ENCODE data around the gene BRD7.

BRD7 gene

DNA sequence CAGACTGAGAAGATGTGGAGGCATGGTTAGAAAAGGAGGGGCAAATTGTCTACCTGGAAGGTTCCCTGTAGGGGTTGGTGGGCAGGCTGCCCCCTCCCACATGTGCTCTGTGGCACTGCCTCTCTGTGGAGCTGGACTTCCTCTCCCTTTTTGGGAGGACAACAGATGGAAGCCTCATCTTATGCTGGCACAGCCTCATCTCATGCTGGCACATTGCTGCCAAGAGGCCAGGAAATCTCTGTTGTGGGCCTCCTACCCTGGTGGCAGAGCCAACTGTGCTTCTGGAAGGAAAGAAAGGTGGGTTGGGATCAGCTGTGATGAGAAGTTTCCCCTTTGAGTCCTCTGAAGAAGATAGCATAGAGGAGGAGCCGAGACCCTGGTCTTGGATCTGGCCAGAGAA, 19.7 kb upstream of the BRD7 start:
- DNase-seq, result no peak

DNA sequence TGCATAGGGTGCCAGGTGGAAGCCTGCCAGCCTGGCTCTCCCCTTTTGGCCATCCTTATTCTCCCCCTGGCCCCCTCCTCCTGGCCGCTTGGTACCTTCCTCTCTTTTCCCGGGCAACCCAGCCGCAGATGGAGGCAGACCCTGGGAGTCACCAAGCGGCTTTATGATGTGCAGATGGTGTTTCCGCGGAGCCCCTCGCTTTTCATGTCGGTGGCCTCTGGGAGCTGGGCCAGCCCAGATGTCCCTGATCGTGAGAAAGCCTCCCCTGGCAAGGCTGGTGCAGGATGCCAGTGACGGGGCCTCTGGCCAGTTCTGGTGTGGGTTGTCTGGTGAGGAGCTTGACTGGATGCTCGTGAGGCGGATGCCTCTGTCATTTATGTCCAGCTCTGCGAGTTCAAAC, 18.0 kb upstream of the BRD7 start:
- no peak for DNase-seq

DNA sequence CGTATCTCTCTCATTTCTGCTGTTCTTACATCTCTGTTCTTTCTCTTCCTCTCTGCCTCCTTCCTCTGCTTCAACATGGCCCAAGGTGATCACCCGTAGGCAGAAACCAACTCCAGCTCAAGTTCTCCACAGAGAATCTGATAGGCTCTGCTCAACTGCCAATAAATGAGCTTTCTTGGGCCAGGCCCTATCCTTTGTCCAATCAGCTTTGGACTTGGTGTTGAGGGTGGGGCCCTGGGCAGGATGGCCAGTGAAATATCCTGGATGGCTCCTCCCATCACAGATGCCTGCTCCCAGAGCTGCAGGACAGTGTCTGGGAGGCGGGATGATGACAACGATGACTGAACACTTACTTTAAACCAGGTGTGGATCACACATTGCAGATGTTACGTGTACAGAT, 17.4 kb upstream of the BRD7 start:
- no peak for DNase-seq

DNA sequence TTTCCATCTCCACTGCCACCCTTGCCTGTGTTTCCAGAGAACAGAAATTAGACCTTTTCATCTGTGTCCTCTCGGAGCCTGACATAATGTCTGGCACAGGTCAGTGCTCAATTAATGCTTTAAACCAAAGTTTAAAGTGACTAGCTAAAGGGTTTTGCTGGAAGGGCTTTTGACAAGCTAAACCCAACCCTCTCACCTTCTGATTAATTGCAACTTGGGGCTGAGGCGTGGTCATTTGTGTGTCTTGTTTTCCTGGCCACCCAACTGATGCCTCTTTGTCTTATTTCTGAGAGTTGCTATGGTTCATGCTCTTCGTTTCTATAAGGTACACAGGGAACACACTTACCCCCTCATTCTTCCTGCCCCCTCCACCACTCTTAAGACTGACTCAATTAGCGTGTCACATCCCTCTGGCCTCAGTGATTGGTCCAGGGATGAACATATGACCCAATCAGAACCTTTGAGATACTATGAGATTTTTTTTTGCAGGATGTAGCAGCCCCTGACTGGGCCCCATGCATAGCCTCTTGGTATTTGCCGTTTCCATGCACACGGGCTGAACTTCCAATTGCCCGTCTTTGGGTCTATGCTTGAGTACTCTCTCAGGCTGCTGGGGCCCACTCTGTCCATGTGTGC, 15.8 kb upstream of the BRD7 start:
- DNase-seq, result no peak

DNA sequence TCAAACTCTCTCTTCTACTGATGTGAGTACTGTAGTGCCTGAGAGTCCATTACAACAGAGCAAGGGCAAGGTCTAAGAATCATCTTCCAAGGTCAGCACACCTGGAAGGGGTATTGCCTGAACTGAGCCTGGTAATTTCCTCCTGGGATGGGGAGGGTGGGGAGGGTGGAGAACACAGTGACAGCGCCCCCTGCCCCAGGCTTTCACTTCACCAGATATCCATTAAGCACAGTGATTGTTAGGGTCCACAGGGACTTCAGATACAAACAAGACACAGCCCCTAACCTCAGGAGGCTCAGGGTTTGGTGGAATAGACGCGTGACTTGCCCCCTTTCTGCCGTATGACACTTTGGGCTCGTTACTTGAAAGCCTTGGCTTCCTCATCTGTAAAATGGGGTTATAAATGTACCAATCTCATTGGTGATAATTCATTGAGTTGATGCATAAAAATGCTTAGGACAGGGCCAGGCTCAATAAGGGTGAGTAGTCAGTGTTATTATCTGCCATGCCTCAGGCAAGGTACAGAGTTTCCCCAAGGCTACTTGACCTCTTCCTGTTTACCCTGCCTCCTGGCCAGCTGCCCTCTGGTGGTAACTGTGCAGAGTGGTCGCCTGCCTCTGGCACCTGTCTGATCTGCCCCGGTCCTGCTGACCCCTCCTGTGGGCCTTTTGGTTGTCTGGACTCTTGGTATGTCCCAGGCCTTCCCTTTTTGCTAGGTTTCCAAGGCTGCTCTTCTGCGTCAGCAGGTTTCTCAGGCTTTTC, 13.1 kb upstream of the BRD7 start:
- DNase-seq, result no peak

DNA sequence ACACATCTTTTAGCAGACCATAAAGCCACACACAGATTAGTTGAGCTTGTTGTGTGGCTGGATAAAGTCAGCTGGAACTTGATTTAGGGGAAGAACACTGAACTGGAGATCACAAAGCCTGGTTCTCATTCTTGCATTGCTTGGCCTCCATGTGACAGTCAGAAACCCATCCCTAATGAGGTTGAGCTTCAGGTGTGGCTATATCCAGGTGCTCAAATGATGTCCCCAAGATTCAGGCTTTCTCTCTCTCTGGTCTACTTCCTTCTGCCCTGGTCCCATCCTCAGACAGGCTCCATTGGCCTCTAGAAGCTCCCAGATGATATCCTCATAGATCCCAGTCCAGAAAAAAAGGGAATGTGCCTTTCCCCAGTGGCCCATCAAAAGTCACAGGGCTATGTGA, 9.6 kb upstream of the BRD7 start:
- no peak for DNase-seq

DNA sequence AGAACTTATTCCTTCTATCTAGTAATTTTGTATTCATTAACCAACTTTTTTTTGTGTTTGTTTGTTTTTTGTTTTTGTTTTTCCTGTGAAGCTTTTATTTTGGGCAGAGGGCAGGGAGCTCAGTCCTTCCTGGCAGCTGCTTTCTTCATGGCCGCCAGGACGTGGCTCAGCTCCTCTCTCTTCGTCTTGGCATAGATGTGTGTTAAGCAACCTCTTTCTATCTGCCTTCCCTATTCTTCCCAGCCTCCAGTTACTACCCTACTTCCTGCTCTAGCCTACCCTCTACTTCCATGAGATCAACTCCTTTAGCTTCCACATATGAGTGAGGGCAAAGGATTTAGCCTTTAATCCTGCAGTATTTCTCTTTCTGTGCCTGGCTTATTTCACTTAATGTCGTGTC, 8.2 kb upstream of the BRD7 start:
- DNase-seq, result no peak

DNA sequence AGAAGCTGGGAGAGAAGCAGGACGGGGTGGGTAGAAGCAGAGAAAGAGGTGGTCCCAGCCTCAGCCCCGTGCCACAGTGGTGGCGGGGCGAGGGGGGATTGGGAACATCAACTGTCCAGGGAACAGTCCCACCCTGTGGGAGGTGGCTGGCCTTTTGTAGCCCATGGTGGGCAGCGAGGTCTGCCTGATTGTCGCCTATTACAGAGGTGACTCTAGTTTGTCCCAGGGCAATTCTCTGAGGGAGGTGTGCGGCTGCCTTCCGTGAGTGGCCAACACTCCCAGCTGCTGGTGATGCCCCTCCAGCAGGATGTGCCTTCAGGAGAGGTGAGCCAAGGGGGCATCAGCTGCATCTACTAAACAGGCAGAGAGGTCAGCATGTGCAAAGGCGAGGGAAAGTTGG, 5.0 kb upstream of the BRD7 start:
- no peak for DNase-seq

DNA sequence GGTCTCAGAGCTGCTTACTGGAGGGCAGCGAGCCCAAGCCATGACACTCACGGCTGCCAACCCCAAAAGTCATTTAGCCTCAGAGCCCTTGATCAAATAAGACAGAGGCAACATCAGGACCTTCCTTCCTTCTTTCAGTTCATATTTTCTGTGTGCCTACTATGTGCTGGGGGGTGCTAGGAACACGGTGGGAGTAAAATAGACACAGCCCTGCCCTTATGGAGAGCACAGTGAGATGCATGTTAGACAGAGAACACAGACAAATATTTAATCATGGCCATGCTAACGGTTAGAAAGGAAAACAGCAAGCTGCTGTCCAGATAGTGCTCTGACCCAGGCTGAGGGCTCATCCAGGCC, 4.5 kb upstream of the BRD7 start:
- no peak for DNase-seq

DNA sequence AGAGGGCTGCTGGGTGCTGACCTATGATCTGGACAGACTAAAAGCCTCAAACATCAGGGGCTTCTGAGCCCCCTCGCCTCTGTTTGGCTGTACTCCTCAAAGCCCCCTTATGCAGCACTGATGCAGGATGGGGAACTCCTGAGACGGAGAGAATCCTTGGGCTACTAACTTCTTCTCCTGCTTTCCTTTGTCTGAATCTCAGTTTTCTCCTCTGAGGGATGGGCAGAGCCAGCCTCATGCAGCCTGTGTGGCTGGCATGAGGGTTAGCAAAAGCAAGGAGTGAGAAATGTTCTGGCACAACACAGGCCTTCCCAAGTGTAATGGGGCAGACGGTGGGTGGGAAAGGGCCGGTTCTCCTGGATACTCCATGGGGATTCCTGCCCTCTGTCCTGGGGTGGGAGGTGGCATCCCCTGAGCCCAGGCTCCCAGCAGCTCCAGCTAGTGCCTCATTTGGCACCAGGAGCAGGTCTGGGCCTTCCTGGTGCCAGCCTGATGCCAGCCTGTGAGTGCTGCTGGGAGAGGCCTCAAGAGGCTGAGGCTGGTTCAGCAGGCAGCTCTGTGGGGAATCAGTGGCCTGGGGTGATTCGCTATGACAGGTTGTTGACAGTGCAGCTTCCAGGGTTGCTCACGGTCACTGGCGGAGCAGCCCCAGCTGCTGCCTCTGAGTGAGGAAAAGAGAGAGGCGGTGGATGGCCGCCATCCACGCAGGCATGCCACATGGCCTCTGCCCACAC, 4.0 kb upstream of the BRD7 start:
- DNase-seq, result no peak

DNA sequence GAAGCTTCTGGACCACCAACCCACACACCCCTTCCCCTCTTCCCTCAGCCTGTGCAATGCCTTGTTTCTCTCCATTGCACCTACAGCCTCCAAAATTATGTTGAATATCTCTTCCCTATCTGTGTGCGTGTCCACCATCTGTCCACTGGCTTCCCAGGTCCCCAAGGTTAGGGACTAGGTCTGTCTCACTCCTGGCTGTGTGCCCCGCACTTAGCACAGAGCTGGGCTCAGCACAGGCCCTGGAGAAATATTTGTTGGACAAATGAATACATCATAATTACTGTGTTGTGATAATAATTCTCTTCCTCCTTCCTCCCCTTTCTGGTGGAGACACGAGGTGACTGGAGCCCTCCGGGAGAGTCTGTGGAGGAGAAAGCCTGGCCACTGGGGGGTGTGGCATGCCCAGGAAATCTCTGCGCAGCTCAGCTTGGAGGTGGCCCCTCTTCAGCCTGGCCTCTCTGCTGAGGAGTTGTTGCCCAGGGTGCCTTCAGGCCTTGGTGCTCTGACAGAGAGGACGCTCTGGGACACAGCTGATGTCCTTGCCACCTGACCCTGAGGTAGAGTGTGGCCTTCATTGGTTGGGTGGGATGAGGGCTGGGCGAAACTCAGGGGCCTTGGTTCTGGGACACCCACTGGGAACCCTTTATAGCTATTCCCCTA, 3.3 kb upstream of the BRD7 start:
- no peak for DNase-seq

DNA sequence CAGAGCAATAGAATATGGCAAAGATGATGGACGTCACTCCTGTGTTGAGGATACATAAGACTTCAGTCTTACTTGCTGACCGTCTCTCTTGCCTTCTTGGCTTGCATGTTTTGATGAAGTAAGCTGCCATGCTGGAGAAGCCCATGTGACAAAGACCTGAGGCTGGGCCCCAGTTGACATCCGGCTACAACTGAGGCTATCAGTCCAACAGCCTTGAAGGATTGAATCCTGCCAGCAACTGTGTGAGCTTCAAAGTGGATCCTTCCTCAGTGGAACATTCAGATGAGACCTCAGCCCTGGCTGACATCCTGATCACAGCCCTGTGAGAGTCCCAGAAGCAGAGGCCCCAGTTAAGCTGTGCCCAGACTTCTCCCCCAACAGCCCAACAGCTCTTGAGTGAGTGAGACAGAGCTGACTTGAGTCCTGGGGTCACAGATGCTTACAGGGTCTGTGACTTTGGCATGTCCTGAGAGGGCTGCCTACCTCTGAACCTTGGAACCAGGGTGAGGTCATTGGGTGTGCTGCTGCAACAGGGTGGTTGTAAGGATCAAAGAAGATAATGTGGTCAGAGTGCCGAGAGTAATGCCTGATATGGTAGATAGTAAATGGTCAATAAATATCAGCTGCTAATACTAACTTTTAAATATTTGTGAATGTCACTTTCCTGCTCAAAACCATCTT, 2.4 kb upstream of the BRD7 start:
- DNase-seq, result no peak

DNA sequence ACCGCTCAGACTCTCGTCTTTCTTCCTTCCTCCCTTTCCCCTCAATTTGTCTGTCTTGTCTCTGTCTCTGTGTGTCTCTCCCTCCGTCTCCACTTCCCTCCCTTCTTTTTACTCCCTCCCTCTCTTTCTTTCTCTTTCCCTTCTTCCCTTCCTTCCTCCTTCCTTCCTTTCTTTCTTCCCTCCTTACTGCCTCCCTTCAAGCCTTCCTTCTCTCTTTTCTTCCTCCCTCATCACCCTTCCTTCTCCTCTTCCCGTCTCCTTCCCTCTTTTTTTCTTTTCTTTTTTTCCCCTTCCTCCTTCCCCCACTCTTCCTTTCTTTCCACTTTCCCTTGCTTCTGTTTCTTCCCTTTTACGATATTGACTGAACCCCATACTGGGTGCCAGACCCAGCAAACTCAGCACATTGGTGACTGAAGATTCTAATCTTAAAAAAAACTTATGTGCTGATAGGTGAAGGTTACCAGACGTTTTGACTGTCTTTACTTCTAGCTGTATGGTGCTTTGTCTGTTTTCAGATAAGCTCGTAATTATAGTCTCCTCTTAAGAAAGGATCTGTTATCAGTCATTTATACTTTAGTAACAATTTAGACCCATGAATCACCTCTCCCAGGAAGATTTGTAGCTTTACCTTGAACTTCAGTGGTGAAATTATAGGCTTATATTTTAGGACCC, 481 bp upstream of the BRD7 start:
- DNase-seq, result peak; percentile 9

DNA sequence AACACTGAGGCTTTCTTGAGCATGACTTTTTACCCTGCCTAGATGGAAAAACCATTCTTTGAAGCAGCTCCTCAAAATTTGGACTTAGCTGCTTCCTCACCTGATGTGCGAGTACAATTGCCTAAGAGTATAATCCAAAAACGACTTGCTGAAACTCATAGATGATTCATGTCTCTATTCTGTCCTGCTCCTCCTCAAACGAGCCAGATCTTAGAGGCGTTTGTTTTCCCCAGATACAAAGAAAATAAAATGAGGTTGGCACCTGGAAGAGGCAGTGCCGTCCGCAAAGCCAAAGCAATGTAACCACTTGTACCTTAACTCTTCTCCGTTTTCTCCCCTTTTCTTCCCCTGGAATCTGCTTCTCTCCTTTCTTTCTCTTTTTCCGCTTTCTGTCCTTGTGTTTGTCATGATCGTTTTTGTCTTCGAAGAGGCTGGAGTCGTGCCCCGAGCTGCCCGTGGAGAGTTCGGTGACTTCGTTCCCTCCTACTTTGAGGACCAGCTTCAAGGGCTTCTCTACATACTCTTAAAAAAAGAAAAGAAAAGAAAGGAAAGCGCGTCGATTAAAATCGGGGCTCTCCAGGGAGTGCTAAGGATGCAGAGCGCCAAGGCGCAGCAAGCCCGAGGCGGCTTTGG, 895 bp downstream of the BRD7 start:
- no peak for DNase-seq

DNA sequence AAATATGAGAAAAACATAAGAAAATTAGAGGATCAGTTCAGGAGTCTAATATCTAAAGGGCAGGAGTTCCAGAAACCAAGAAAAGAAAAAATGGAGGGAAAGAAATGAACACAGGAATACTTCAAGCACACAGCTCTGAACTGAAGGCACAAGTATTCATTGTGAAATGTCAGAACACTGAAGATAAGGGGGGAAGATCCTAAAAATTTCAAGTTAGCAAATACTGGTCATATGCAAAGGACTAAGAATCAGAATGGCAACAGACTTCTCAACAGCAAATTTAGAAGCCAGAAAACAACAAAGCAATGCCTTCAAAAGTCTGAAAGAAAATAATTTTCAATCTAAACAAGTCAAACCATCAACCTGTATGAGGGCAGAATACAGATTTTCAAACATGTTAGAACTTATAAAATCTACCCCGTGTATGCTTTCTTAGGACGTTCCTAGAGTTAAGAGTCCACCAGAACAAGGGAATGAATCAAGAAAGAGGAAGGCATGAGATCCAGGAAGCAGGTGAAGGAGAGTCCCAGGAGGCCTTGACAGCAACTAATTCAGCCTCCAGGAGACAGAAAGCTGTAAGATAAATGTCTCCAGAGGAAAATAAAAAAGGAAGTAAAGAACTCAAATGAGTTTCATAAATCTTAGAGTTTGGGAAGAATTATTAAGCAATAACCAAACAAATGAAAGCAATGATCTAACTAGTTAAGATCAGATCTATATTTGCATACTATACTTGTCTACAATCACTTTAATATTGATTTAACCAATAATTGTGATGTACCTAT, 2.8 kb downstream of the BRD7 start:
- DNase-seq, result no peak

DNA sequence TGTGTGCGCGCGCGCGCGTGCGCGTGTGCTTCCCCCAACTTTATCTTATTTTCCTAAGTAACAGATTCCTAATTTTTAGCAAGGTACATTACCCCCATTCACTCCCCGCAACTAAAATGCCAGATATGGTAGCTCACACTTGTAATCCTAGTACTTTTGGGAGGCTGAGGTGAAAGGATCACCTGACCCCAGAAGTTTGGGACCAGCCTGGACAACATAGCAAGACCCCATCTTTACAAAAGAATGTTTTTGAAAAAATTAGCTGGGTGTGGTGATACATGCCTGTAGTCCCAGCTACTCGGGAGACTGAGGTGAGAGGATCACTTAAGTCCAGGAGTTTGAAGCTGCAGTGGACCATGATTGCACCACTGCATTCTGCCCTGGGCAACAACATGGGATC, 5.1 kb downstream of the BRD7 start:
- no peak for DNase-seq

DNA sequence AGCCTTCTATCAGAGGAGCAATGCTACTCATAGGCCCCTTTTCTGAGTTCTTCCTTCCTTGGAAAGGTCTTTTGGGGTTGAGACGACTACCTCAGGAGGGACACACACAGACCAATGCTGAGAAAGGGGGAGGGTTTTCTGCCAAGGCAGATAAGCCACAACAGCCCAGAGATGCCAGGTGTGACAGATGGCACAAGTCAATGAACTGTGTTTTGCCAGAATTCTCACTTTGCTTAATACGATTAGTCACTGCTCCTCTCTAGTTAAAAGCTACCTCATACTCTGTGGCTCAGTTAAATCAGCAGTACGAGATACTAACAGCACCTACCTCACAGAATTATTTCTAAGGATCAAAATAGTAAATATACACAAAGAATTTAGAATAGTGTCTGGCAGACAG, 8.0 kb downstream of the BRD7 start:
- no peak for DNase-seq

DNA sequence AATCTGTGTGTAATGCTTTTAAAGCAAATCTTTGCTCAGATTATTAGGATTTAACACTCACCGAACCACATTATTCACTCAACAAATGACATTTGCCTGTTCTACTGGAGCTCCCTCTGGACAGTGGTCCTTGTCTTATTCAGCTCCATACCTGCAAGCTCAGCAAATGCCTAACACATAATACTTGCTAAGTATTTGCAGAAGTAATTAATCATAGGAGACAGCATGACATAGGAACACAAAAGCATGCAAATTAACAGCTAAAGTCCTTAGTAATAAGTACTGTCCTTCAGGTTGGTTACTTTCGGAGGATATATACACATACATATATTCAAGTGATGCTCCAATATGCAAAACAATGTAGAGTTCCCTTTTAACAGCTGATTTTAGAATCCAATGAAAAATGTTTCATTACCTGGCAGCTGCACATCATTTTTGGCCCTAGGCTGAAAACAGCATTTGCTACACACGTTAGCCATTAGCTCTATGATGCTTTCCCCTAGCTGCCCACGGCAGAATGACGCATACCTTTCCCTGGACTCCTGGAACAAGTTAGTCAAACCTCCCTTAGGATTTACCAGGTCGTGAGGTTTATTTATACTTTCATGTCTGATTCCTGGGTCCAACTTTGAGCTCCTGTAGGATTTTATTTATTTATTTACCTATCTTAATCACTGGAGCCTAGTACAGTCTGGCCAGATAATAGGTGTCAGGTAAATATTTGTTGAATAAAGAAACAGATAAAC, 8.6 kb downstream of the BRD7 start:
- no peak for DNase-seq

DNA sequence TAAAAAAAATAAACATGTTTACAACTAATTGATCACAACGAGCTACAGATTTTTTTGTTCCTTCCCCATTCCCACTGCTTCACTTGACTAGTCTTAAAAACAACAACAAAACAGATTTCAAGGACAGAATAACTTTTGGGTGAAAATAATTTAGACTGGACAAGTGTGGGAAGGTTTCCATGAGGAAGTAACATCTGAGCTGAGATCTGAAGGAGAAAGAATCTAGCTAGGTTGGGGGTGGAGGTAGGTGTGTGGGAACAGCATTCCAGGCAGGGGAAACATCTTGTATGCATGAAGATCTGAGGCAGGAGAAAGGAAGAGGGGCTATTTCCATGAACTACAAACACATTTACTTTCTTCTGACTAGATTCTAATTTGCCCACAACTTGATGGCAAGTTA, 9.2 kb downstream of the BRD7 start:
- no peak for DNase-seq

DNA sequence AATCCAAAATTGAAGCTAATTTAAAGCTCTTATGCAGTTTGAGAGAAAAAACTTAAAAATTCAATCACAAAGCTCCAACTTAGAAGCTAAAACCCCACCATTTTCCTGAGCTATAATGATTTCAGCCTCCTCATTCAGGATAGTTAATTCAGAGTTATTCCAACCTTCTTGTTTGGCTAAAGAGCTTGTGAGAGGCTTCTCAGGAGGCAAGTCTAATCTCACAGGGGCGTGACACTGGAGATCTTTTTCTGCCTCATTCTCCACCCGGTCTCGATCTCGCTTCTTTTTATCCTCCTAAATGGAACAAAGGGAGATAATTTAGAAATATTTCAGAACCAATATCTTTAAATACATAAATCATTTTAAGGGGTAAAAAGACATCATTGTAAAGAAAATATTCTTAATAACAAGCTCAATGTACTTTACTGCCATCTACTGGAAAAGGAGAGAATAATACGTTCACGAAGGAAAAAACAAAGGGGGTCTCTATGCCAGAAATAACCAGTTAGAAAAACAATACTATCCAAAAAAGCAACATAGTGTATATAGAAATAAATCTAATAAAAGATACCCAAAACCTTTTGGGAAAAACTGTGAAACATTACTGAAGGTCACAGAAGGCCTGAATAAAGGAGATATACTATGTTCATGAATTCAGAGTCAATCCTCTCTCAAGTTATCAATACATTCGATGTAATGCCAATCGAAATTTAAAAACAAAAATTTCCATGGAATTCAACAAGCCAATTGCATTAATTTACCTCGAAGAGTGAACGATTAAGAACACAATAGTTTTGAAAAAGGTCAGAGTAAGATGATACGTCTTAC, 13.9 kb downstream of the BRD7 start:
- DNase-seq, result peak; percentile 44
